Skeletal muscle cell (primary cell): ENCODE results near the gene NT5M.

Experiments
- DNase-seq: peaks from one replicate; pipeline ENCODE4 v3.0.0-alpha.2; 2010; ENCODE audit warnings: low read depth
- H3K4me3 ChIP-seq: 2 replicates; pipeline ENCODE4 v1.5.1; 2011; ENCODE audit warnings: low read depth, mild to moderate bottlenecking, control low read depth, low read length, moderate library complexity

Gene NT5M

GRCh38 chr17:17351901-17352781, 49.0 kb downstream of the NT5M start:
- DNase-seq = no peak
- no peak overlapping the region for H3K4me3 ChIP-seq

- no peak for DNase-seq
- no peak overlapping the region for H3K4me3 ChIP-seq
These were observed 49.9 kb downstream of the NT5M start for GRCh38 chr17:17352836-17353624.

GRCh38 chr17:17353625-17354484, 50.7 kb downstream of the NT5M start:
- DNase-seq = no peak
- no peak overlapping the region for H3K4me3 ChIP-seq

GRCh38 chr17:17354560-17355349, 51.6 kb downstream of the NT5M start:
- no peak for DNase-seq
- H3K4me3 ChIP-seq = no peak overlapping the region

- no peak overlapping the region for H3K4me3 ChIP-seq
- no peak for DNase-seq
These were observed 52.3 kb downstream of the NT5M start for GRCh38 chr17:17355426-17355825.

- no peak for DNase-seq
- no peak overlapping the region for H3K4me3 ChIP-seq
These were observed 53.2 kb downstream of the NT5M start for GRCh38 chr17:17356149-17356930.

GRCh38 chr17:17356931-17357270, 53.7 kb downstream of the NT5M start:
- no peak for DNase-seq

GRCh38 chr17:17358060-17358751, 55.0 kb downstream of the NT5M start:
- no peak for DNase-seq
- no peak overlapping the region for H3K4me3 ChIP-seq

More at GRCh38 chr17:17356931-17357270, 53.7 kb downstream of the NT5M start:
- H3K4me3 ChIP-seq = no peak overlapping the region

- DNase-seq = no peak
- H3K4me3 ChIP-seq = no peak overlapping the region
These were observed 55.7 kb downstream of the NT5M start for GRCh38 chr17:17358866-17359265.

- DNase-seq = no peak
- no peak overlapping the region for H3K4me3 ChIP-seq
These were observed 56.1 kb downstream of the NT5M start for GRCh38 chr17:17359271-17359670.

GRCh38 chr17:17360087-17360730, 57.0 kb downstream of the NT5M start:
- H3K4me3 ChIP-seq = no peak overlapping the region
- no peak for DNase-seq

GRCh38 chr17:17361543-17361866, 58.3 kb downstream of the NT5M start:
- H3K4me3 ChIP-seq = no peak overlapping the region
- no peak for DNase-seq

- H3K4me3 ChIP-seq = no peak overlapping the region
- DNase-seq = no peak
These were observed 58.8 kb downstream of the NT5M start for GRCh38 chr17:17361867-17362539.

GRCh38 chr17:17362540-17362930, 59.4 kb downstream of the NT5M start:
- no peak overlapping the region for H3K4me3 ChIP-seq
- DNase-seq = no peak

GRCh38 chr17:17363638-17364337, 60.6 kb downstream of the NT5M start:
- no peak for DNase-seq
- H3K4me3 ChIP-seq = no peak overlapping the region

- no peak for DNase-seq
- no peak overlapping the region for H3K4me3 ChIP-seq
These were observed 61.1 kb downstream of the NT5M start for GRCh38 chr17:17364338-17364667.
